RPMI8226 (cell line): Measurements from ENCODE around the gene RELT.

ENCODE experiments used
- DNase-seq: peaks from one replicate; pipeline ENCODE4 v3.0.0-alpha.2; 2015

Gene RELT, protein sequence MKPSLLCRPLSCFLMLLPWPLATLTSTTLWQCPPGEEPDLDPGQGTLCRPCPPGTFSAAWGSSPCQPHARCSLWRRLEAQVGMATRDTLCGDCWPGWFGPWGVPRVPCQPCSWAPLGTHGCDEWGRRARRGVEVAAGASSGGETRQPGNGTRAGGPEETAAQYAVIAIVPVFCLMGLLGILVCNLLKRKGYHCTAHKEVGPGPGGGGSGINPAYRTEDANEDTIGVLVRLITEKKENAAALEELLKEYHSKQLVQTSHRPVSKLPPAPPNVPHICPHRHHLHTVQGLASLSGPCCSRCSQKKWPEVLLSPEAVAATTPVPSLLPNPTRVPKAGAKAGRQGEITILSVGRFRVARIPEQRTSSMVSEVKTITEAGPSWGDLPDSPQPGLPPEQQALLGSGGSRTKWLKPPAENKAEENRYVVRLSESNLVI

DNA sequence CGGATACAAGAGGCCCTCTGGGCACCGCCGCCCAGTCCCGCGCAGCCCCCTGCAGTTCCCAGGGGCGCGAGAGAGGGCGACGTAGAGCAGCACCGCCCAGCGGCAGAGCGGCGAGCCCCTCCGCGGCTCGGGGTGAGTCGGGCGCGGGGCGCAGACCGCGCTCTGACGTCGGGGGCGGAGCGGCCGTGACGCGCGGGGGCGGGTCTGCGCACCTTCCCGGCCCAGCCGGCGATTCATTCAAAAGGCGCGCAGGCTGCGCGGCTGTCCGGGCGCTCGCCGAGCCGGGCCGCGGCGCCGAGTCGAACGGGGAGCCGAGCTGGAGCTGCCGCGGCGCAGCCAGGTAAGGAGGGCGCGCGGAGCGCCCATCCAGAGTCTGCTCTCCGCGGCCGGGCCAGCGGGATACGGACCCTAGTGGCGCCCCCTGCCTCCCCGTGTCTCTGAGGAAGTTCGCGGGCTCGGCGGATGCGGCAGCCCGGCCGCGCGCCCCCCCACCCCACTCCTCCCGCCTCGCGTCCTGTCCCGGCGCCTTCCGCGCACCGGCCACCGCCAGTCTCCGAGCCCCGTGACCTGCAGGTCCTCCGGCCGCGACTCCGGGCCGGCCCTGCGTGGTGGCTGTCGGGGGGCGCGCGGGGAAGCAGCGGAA lies at the start of gene RELT:
Gene RELT, plus strand, starts transcription at position 240 of the 643 bp plus-strand sequence. CDS start 12,738 bp downstream, outside the sequence.
- peak; percentile 98 for DNase-seq

DNA sequence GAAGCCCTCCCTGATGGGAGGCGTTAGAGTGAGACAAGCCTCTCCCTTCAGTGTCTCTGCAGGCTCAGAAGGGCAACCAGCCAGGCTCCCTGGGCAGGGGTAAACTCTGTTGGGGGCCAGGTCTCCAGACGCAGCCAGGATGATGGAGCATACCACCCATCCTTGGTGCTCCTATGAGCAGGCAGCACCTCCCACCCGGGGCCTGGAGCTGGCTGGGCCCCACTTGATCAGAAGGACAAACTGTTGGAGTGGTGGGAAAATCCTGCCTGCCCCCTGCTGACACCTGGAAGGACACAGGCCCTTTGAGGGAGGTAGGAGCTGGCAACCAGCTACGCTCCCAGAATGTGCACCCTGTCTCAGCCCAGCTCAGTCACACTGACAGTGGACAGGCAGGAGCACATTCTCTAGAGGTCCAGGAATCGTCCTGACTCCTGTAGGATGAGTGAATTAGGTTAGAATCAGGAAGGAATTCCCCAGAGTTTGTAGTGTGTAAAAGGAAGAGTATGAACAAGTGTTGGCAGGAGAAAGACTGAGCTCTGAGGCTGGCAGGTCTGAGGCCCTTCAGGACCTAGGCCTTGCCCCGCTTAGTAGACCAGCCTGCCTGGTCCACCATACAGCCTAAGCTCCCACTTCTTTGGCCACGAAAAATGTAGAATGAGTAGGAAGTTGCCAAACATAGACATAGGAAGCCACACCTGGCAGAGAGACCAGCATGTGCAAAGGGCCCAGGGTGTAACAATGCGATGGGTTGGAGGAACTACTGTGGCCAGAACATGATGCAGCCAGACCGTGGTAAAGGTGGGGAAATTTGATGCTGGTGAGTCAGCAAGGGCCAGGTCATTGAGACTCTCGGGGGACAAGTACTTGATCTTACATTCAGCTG lies 49.0 kb upstream of the RELT start:
- no peak for DNase-seq

DNA sequence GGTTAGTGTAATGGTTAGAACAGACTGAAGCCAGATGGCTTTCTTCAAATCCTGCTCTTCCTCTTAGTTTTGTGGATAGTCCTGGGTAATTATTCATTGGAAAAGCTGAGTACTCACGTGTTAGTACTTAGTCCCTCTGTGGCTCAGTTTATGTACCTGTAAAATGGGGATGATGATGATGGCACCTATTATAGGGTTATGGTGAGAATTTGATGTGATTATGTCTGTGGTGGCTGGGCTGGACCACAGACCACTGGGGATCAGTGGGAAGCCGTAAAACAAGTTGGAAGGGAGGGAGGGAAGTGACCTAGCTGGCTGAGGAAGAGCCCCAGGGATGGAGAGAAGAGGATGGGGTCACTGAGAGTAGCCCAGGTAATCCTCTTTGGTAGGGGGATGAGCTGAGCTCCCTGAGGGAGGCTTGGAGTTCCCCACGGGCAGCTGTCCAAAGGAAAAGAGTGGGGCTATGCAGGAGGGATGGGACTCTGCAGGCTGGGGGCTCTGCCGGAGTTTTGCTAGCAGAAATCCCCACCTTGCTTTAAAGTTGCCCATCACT lies 48.3 kb upstream of the RELT start:
- no peak for DNase-seq

DNA sequence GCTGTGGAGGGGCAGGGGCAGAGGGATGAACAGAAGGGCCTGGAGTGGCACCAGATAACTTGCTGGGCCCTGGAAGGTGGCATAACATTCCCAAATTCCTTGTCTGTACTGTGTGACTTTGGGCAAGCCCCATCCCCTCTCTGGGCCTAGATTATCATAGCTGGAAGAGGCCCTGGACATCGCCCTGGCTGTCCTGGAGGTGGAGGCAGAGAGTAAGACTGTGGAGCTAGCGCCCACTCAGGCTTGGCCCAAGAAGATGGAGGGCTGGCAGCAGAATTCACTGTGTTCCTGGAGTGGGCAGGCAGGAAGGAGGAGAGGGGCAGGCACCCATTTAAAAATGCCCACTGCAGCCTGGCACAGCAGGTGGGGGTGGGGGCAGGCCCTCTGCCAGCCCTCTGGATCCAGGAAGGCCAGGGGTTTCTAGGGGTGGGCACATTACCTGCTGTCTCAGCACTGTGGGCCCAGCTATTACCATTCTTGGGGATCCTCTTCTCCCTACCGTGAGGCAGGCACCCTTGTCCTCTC lies 45.6 kb upstream of the RELT start:
- DNase-seq: peak; percentile 42

DNA sequence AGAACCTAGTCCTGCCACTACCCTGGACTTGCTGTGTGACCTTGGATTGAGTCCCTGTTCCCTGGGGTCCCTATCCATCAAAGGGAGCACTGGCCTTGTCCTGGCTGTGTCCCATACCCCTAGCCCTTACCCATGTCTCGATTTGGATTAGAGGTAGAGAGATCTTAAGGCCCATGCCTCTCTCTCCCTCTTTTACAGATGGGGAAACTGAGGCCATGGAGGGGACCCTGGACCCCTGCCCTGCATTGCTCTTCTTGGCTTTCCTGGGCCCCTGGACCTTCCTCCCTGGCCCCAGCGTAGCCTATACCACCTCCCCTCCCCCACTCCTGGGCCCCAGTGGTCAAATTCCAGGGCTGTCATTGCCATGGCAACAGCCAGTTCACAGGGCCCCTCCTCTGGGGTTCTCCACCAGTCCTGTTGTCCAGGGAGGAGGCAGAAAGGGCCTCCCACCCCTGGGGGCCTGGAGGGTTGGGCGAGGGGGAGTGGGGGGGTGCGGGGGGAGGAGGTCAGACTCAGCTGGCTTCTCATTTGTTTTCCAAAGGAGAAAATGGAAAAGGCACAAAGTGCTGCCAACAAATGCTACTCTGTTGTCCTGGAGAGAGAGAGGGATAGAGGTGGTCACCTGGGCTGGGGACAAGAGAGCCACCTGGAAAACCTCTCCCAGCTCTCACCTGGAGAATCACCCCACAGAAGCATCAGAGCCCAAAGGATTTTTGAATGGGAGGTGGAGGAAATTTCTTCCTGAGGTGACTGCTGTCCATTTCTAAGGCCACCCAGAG lies 44.9 kb upstream of the RELT start:
- no peak for DNase-seq

DNA sequence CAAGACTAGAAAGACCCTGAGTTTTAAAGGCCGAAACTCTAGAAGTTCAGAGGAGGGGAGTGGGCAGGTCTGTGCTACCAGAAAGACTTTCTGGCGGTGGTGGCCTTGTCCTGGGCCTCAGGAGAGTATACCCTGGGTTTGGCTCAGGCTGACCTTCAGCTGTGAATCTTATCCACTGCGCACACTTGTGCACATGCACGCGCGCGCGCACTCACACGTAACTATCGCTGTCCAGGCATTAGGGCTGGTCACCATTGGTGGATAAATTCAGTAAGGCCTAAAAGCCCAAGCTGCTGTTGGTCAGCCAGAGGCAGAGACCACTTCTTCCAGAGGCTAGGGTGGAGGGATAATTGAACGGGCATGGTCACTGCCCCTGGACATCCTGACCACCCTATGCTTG lies 43.0 kb upstream of the RELT start:
- DNase-seq: no peak

DNA sequence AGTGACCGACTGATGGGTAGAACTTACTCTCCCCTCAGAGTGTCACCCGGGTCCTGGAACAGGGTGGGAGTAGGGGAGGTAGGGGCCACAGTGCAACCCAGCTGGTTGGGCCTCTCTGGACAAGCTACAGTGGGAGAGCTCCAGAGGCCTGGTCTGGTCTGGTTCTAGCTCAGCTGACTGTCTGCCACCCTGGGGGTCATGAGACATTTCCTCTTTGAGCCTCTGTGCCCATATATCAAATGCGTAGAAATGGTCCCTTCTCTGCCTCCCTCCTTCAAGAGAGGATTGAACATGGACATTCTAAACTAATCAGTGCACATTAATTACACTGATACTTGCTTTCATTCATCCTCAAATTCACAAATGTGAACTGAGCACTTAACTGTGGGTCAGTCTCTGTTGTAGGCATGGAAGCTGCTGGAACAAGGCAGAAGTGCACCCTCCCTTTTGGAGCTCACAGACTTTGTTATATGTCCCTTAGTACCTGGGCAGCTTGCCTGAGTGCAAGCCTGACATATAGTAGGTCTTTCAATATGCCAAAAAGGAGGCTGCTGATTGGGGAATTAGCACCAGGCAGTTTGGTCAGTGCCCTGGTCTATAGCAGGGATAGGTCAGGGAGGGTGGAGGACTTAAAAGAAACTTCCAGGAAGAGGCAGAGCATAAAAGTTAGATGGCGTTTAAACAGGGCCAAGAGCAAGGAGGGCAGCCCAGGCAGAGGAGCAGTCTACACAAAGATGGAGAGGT lies 42.4 kb upstream of the RELT start:
- DNase-seq: no peak

DNA sequence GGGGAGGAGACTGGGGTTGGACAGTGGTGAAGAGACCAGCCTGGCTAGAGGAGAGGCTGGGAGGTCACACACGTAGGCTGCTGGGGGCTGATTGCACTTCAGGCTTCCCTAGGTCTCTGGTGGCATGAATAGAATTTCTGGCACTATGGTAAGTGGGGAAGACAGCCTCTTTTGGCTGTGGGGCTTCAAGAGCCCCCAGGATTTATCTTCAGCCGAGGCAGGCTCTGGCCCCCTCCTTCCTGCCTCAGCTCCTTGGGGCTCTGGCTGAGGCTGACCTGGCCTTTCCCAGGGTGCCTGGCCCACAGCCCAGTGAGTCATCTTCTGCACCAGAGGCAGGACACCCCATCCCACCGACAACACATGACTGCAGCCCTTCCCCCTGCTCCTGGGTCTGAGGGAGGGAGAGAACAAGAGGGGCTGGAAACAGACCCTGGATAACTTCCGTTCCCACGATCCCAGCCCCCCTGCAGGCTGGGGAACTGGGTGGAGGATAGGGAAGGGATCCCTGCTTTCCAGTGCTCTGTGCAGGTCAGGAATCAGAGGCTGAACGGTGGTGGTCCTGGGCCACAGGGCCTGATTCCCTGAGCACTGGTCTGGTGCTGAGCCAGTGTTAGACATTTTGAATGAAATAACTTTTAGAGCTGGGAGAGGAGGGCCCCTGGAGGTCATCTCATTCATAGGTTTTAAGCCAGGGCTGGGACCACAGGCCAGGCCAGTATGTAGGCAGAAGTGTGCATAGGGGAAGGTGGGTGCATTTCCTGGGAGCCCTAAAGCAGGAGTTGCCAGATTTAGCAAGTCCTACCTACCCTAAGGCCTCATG lies 41.6 kb upstream of the RELT start:
- DNase-seq: peak; percentile 35

DNA sequence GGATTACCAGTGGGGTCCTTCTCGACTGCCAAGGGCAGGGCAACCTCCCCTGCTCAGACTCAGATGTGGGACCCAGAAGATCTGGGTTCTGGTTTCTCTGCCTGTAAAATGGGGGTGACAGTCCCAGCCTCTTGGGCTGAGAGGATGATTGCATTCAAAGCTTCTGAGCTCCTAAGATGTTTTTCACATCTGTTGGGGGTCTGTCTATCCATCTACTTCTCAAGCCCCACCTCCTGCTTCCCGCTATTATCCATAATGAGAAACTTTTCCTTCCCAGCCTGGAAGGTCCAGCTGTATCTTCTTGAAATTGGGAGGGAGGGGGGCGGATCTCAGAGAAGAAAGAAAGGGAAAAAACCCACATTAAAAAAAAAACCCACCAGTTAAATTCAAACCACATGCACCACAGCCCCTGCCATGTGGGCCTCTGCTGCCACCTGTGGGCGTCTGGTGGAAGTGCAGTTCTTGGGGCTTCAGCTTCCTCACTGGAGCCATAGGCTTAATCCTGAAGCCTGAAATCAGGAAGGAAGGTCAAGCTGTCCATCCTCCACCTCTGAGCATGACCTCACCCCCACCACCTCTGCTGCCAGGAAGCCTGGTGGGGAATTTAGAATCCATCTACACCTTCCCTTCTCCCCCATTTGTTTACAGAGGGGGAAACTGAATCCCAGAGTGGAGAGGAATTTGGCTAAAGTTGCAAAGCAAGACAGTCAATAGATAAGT lies 40.8 kb upstream of the RELT start:
- peak; percentile 81 for DNase-seq

DNA sequence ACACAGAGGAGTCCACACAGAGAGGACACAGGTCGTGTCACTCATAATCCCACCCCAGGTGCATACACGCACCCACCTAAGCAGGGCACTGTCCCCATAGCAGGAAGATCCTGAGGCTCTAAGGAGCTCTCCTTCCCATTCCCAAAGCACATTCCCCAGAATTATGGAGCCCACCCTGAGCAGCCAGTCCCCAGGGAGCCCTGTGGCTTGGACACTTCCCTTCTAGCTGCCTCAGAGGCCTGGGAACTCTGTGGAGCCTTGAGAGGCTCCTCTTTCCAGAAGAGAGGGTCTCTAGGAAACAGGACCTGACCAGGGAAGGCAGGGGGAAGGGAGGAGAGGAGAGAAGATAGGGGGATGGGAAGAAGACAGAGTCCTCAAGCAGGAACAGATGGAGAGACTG lies 38.4 kb upstream of the RELT start:
- DNase-seq: no peak

DNA sequence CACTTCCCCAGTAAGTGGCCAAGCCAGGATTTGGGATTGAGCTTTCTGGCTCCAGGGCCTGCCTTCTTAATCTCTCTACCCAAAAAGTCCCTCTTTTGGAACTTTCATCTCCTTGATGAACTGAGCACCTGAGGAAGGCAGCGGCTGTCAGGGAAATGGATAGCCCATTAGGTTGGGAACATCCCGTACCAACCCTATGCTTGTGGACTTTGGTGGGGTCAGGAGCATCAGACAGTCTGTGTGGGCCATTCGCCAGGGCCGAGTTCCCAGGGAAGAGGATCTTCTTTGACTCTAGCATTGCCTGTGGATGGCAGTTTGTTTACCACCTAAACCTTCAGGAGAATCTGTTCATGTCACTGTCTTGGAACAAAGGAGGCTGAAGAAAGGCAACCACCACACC lies 37.9 kb upstream of the RELT start:
- DNase-seq: no peak

DNA sequence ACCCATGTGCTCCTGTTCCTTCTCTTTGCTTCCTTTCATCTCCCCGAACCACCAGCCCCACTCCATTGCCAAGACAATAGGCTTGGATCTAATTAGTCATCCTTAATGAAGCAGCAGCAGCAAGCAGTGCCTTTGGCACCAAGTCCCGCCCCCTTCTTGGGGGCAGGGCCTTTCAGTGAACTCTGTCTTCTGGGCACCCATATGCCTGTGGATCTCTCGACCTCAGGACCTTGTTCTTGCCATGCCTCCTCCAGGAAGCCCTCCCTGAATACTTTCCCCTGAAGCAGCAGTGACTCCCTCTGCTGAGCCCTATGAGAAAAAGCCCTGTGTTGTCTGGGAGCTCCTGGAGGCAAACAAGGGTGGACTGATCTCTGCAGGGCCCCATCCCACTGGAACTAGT lies 36.0 kb upstream of the RELT start:
- peak; percentile 50 for DNase-seq

DNA sequence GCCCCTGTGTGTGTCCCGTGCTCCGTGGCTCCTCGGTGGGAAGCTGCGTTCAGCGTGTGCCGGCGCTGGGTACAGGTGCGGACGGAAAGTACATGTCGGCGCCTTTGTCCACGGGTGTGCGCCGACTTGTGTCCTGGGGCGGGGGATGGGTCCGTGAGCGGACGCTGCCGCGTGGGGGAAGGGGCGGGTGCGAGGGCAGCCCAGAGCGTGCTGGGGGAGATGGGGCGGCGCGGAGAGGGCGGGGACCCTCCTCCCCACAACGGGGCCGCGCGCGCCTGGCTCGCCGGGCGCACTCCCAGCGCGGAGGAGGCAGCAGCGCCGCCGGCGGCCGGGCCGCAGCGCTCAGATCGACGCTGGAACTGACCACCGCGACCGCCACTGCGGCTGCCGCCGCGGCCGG lies 33.6 kb upstream of the RELT start:
- DNase-seq: no peak

DNA sequence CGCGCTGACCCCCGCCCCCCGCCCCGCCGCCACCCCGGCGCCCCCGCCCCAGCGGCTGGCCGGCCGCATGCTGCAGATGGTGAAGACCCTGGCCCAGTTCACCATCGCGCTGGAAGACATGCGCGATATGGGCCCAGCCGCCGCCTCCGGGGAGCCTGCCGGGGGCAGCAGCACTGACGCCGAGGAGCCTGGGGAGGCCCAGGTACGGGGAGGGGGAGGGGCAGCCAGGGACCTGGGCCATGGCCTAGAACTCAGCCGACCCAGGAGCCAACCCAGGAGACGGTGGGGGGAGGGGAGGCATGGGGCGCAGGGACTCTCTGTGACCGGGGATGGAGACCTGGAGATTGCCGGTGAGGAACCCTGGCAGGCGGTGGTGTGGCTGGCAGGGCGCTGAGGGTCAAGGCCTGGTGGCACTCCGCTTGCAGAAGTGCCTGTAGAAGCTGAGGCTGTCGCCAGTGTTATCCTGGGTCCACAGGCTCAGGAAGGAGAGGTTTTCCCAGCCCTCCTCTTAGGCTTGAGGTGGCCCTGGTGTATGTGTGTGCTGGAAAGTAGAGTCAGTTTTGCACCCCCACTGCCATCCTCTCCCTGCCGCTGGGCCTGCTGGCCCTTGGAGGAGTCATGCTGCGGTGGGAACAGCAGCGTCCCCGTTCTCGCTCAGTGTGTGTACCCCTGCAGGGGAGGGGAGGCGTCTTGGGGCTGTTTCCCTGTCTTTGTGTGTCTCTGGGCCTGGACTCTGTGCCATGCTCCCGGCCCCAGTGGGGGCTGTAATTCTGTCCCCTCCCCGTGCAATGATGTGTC lies 32.9 kb upstream of the RELT start:
- DNase-seq: no peak

DNA sequence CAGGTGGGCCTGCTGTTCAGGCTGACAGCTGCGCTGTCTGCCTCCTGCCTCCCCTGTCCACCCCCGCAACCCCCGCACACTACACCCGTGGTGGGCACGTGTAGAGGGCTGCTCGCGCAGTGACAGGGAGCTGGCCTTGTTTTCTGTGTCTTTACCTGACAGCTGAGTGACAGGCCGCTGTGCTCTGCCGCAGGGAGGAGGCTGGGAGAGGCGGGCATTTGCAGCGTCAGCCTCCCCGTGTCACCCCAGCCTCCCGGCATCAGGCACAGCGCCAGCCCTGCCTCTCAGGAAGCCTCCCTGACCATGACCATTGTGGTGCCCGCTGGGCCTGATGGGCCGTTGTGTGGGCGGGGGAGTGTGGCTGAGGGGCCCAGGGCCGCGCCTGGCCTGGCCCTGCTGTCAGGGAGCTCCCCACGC lies 32.0 kb upstream of the RELT start:
- DNase-seq: no peak

DNA sequence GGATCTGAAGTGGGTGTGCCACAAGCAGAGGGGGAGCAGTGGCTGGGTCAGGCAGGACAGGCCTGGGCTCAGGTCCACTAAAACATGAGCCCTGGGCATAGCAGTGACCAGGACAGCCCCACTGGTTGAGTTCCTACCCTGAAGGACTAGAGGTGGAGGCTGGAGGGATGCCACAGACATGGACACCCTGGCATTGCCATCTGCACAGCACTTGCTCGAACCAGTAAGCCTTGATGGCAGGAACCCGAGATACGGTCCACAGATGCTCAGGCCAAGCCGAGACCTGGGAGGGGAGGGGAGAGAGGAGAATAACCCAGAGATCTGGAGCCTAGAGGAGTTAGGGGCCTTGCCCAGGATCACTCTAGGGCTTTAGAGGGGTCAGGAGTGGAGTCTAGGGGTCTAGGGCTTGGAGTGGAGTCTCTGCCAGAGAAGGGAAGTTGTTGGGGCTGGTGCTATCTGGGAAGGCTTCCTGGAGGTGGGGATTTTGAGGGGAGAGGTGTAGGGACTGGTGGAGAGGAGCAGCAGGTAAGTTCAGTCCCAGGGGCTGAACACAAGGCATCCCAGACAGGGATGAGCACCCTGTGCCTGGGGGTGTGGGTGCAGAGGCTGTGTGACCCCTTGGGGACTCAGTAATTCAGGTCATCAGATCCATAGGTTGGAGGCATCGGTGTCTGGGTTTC lies 30.6 kb upstream of the RELT start:
- DNase-seq: no peak

DNA sequence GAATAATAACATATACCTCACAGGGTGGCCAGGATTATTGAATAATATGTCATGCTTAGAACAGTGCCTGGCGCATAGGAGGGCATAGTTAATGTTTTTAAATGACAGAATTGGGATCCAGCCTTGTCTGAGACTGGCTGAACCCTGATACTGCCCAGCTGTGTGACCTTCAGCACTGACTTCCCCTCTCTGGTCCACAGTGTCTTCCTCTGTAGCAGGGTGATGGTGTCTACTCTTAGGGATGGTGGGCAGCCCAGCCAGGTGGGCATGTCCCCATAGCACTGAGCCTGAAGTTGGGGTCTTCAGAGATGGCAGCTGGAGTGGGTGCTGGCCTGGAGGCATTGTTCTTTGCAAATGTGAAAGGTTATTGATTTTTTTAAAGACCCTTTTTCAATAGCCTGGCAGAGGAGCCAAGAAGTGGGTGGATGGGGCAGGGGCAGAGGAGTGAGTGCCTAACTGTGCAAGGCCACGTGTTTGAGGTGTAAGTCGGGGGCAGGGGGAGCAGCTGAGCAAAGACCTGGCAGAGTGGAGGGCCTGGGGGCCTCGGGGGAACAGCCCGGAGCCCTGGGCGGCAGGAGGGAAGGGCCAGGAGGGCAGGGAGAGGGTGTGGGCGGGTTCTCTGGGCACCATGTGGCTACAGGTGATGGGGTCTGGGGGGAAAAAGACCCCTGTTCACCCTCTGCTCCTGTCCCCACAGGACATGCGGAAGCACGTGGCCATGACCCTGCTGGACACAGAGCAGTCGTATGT lies 29.8 kb upstream of the RELT start:
- no peak for DNase-seq
